Neural progenitor cell (in vitro differentiated cells): ENCODE results near the gene LIMS4.
"Not testable (repeated sequence)": the region's sequence is repeated elsewhere in the genome, so short reads cannot be mapped to it uniquely, and the experiment has no call there.

Source experiments
- EZH2 ChIP-seq: fragments of 200-600 bp; sonication (generic); IDR thresholded peaks from 2 replicates; pipeline ENCODE4 v1.6.1; 2017; ENCODE audit warnings: antibody characterized with exemption, mild to moderate bottlenecking, moderate library complexity
- TF ChIP-seq, protein P1 (sequence below): fragments of 200-600 bp; sonication (generic); IDR thresholded peaks from 2 replicates; pipeline ENCODE4 v1.5.1; 2017; ENCODE audit warnings: antibody characterized with exemption, mild to moderate bottlenecking

DNA sequence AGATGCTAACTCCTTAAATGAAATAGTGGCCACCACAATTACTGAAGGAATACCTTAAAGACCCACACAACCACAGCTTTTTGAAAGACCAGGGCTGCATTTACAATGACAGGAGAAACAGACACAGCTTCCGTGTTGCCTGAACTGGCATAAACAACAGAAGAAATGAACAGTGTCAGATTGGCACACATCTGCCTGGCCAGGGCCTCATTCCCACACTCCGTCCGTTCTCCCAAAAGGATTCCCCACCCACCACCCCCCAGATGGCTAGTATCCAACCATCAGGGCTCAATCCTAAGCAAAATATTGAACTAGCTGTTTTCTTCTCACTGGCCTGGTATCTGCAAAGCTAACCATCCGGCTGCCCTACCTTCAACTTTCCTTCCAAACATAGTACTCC is 7.5 kb upstream of the LIMS4 start:
- TF ChIP-seq, protein P1, sequence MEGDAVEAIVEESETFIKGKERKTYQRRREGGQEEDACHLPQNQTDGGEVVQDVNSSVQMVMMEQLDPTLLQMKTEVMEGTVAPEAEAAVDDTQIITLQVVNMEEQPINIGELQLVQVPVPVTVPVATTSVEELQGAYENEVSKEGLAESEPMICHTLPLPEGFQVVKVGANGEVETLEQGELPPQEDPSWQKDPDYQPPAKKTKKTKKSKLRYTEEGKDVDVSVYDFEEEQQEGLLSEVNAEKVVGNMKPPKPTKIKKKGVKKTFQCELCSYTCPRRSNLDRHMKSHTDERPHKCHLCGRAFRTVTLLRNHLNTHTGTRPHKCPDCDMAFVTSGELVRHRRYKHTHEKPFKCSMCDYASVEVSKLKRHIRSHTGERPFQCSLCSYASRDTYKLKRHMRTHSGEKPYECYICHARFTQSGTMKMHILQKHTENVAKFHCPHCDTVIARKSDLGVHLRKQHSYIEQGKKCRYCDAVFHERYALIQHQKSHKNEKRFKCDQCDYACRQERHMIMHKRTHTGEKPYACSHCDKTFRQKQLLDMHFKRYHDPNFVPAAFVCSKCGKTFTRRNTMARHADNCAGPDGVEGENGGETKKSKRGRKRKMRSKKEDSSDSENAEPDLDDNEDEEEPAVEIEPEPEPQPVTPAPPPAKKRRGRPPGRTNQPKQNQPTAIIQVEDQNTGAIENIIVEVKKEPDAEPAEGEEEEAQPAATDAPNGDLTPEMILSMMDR, result not testable (repeated sequence)
- TF ChIP-seq EZH2, result not testable (repeated sequence)
